HL-60 (cell line): ENCODE measurements around the gene TMEM235.
"Not testable (repeated sequence)": the region's sequence is repeated elsewhere in the genome, so short reads cannot be mapped to it uniquely, and the experiment has no call there.

Experiments used
- DNase-seq, 2 experiments: peaks; one replicate each; pipeline ENCODE4 v3.0.0-alpha.2; 2010 to 2020; ENCODE audit warnings: low read depth in 1 of 2, low spot score in 1 of 2
- H3K27ac ChIP-seq: fragments of 250-450 bp; sonication (Bioruptor Pico); replicated peaks from 2 replicates; pipeline ENCODE4 v1.5.1; 2020; ENCODE audit warnings: mild to moderate bottlenecking, moderate library complexity
- H3K27me3 ChIP-seq: fragments of 250-450 bp; sonication (Bioruptor Pico); 2 replicates; pipeline ENCODE4 v1.5.1; 2021; ENCODE audit warnings: mild to moderate bottlenecking, moderate library complexity; ENCODE audit not compliant: insufficient read depth, poor library complexity, severe bottlenecking
- H3K4me3 ChIP-seq: replicated peaks from 2 replicates; pipeline ENCODE4 v1.5.1; 2011; ENCODE audit warnings: mild to moderate bottlenecking, control low read depth, low read length; ENCODE audit not compliant: insufficient read depth
- CTCF ChIP-seq: IDR thresholded peaks from one replicate; pipeline ENCODE4 v1.5.1; 2011; ENCODE audit warnings: low read length, control low read depth, inconsistent platforms; ENCODE audit not compliant: insufficient read depth
- GABPA ChIP-seq: IDR thresholded peaks from 2 replicates; pipeline ENCODE4 v1.6.1; 2012; ENCODE audit warnings: low read depth
- POLR2AphosphoS5 ChIP-seq: IDR thresholded peaks from 2 replicates; pipeline ENCODE4 v1.6.1; 2012; ENCODE audit warnings: low read depth
- REST ChIP-seq: IDR thresholded peaks from 2 replicates; pipeline ENCODE4 v1.6.1; 2012; ENCODE audit warnings: low read depth; ENCODE audit not compliant: insufficient replicate concordance
- SPI1 ChIP-seq: IDR thresholded peaks from 2 replicates; pipeline ENCODE4 v1.6.1; 2012; ENCODE audit warnings: low read depth, mild to moderate bottlenecking, borderline replicate concordance

The TMEM235 gene

GRCh38 chr17:78233678-78234077 lies 2.2 kb downstream of the TMEM235 start:
- no peak overlapping the region for H3K4me3 ChIP-seq
- no peak overlapping the region for H3K27ac ChIP-seq
- no peak for TF ChIP-seq POLR2AphosphoS5
- TF ChIP-seq GABPA: no peak
- TF ChIP-seq CTCF: no peak
- TF ChIP-seq SPI1: no peak
- TF ChIP-seq REST: no peak
- H3K27me3 ChIP-seq: peaks cover 23% of the 10 kb centered on the region
- no peak for DNase-seq

GRCh38 chr17:78234261-78234865 lies 2.9 kb downstream of the TMEM235 start:
- TF ChIP-seq POLR2AphosphoS5: no peak
- no peak for TF ChIP-seq CTCF
- no peak for TF ChIP-seq REST
- no peak for TF ChIP-seq SPI1
- TF ChIP-seq GABPA: no peak
- H3K27ac ChIP-seq: no peak overlapping the region
- H3K27me3 ChIP-seq: peaks cover 23% of the 10 kb centered on the region
- DNase-seq: no peak
- no peak overlapping the region for H3K4me3 ChIP-seq

- not testable (repeated sequence) for DNase-seq, H3K27ac ChIP-seq, H3K4me3 ChIP-seq
- peaks cover 23% of the 10 kb centered on the region for H3K27me3 ChIP-seq
Measured at GRCh38 chr17:78235022-78235421, 3.6 kb downstream of the TMEM235 start.

GRCh38 chr17:78235885-78236284 lies 4.5 kb downstream of the TMEM235 start:
- TF ChIP-seq POLR2AphosphoS5 (no peak), CTCF (no peak)
- Histone ChIP-seq H3K27ac (no peak overlapping the region), H3K27me3 (peaks cover 16% of the 10 kb centered on the region), H3K4me3 (no peak overlapping the region)
- DNase-seq: no peak
